Astrocyte (in vitro differentiated cells and primary cell): ENCODE data around the gene PPY. TPM values are rescaled to one million over a fixed set of nuclear protein-coding genes. Genes with fewer than 3 reads are reported as not detected.

Source experiments
- DNase-seq: peaks from one replicate; pipeline ENCODE4 v3.0.0-alpha.2; 2010; ENCODE audit warnings: low read depth
- FAIRE-seq: peaks from 2 replicates; lab custom pipeline; 2011; peaks lifted over from hg19 to GRCh38; lab: Jason Lieb, UNC
- H2AFZ ChIP-seq: 2 replicates; pipeline ENCODE4 v1.6.0; 2012; ENCODE audit warnings: low read depth, low read length, inconsistent platforms
- H3K27ac ChIP-seq: 2 replicates; pipeline ENCODE4 v1.5.1; 2011; ENCODE audit warnings: low read depth, low read length, inconsistent platforms
- H3K27me3 ChIP-seq: 2 replicates; pipeline ENCODE4 v1.6.0; 2011; ENCODE audit warnings: low read length, inconsistent platforms; ENCODE audit not compliant: insufficient read depth
- H3K36me3 ChIP-seq: 2 replicates; pipeline ENCODE4 v1.5.1; 2011; ENCODE audit warnings: low read length, inconsistent platforms; ENCODE audit not compliant: insufficient read depth
- H3K4me1 ChIP-seq: 2 replicates; pipeline ENCODE4 v1.5.1; 2011; ENCODE audit warnings: low read length, inconsistent platforms; ENCODE audit not compliant: insufficient read depth
- H3K4me2 ChIP-seq: 2 replicates; pipeline ENCODE4 v1.6.0; 2012; ENCODE audit warnings: low read length, inconsistent platforms
- H3K4me3 ChIP-seq: 2 replicates; pipeline ENCODE4 v1.5.1; 2011; ENCODE audit warnings: low read depth, mild to moderate bottlenecking, low read length, inconsistent platforms; ENCODE audit not compliant: insufficient read depth
- H3K79me2 ChIP-seq: 2 replicates; pipeline ENCODE4 v1.6.0; 2012; ENCODE audit warnings: mild to moderate bottlenecking, low read length, inconsistent platforms; ENCODE audit not compliant: insufficient read depth
- H3K9ac ChIP-seq: 2 replicates; pipeline ENCODE4 v1.6.0; 2012; ENCODE audit warnings: mild to moderate bottlenecking, low read length, inconsistent platforms
- H3K9me3 ChIP-seq: 2 replicates; pipeline ENCODE4 v1.5.1; 2012; ENCODE audit warnings: low read depth, mild to moderate bottlenecking, low read length, inconsistent platforms; ENCODE audit not compliant: insufficient read depth
- H4K20me1 ChIP-seq: 2 replicates; pipeline ENCODE4 v1.6.0; 2012; ENCODE audit warnings: low read length, inconsistent platforms; ENCODE audit not compliant: insufficient read depth
- H3K27ac Mint-ChIP-seq: one replicate; pipeline ENCODE4 v1.8.0; 2021; ENCODE audit warnings: mild to moderate bottlenecking, mixed read lengths; ENCODE audit not compliant: unreplicated experiment
- H3K27me3 Mint-ChIP-seq: one replicate; pipeline ENCODE4 v1.8.0; 2021; ENCODE audit warnings: low read depth, mixed read lengths; ENCODE audit not compliant: unreplicated experiment
- H3K36me3 Mint-ChIP-seq: one replicate; pipeline ENCODE4 v1.8.0; 2021; ENCODE audit warnings: low read depth, mixed read lengths; ENCODE audit not compliant: unreplicated experiment
- H3K4me1 Mint-ChIP-seq: one replicate; pipeline ENCODE4 v1.8.0; 2021; ENCODE audit warnings: low read depth, mixed read lengths; ENCODE audit not compliant: unreplicated experiment
- H3K4me3 Mint-ChIP-seq: one replicate; pipeline ENCODE4 v1.8.0; 2021; ENCODE audit warnings: mild to moderate bottlenecking, moderate library complexity, mixed read lengths; ENCODE audit not compliant: unreplicated experiment
- H3K9me3 Mint-ChIP-seq: one replicate; pipeline ENCODE4 v1.8.0; 2021; ENCODE audit warnings: mild to moderate bottlenecking, mixed read lengths; ENCODE audit not compliant: unreplicated experiment
- EZH2 ChIP-seq: IDR thresholded peaks from 2 replicates; pipeline ENCODE4 v1.6.1; 2012; ENCODE audit warnings: mild to moderate bottlenecking, low read length, inconsistent platforms; ENCODE audit not compliant: insufficient read depth
- total RNA-seq: library from RNA; stranded (reverse); gene quantifications from 2 replicates; pipeline ENCODE4 v1.2.1, GENCODE V29; 2021
- TF ChIP-seq, protein P1 (sequence below): IDR thresholded peaks from 2 replicates; pipeline ENCODE4 v1.5.1; 2011; ENCODE audit warnings: low read depth, mild to moderate bottlenecking, inconsistent platforms, low read length, moderate library complexity; ENCODE audit not compliant: insufficient read depth

Gene PPY
- total RNA-seq, 1 donor from 2014 or later: not detected

DNA sequence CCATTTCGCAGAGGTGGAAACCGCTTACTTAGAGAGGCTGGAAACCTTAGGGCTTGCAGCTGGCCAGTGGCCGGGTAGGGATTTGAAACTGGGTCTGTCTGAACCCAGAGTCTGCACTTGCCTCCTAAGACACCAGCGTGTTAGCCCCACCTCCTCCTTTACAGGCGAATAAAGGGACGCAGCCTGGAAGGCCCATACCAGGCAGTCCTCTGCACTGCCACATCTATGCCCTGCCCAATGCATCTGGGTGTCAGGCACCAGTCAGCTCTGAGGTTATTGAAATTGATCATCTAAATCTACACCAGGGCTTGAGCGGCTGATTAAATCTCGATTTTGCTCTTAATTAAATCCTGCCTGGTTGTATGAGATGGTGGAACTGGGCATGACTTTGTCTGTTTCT is 42.2 kb upstream of the PPY start:
- Mint-ChIP-seq H3K36me3 (no peaks in the 10 kb centered on the region), H3K9me3 (peaks cover 4% of the 10 kb centered on the region), H3K27ac (no peak overlapping the region), H3K4me3 (no peak overlapping the region), H3K4me1 (no peaks in the 10 kb centered on the region), H3K27me3 (peaks cover 66% of the 10 kb centered on the region)
- DNase-seq (no peak), FAIRE-seq (no peak)
- no peaks in the 10 kb centered on the region for H3K36me3 ChIP-seq
- H3K27ac ChIP-seq: no peak overlapping the region
- no peak overlapping the region for H2AFZ ChIP-seq
- TF ChIP-seq, protein P1, sequence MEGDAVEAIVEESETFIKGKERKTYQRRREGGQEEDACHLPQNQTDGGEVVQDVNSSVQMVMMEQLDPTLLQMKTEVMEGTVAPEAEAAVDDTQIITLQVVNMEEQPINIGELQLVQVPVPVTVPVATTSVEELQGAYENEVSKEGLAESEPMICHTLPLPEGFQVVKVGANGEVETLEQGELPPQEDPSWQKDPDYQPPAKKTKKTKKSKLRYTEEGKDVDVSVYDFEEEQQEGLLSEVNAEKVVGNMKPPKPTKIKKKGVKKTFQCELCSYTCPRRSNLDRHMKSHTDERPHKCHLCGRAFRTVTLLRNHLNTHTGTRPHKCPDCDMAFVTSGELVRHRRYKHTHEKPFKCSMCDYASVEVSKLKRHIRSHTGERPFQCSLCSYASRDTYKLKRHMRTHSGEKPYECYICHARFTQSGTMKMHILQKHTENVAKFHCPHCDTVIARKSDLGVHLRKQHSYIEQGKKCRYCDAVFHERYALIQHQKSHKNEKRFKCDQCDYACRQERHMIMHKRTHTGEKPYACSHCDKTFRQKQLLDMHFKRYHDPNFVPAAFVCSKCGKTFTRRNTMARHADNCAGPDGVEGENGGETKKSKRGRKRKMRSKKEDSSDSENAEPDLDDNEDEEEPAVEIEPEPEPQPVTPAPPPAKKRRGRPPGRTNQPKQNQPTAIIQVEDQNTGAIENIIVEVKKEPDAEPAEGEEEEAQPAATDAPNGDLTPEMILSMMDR: no peak
- H3K4me2 ChIP-seq: peak overlapping the region; percentile 83
- H3K4me3 ChIP-seq: peak overlapping the region; percentile 39
- no peaks in the 10 kb centered on the region for H3K79me2 ChIP-seq
- no peaks in the 10 kb centered on the region for H3K4me1 ChIP-seq
- no peak overlapping the region for H3K9ac ChIP-seq
- H3K27me3 ChIP-seq: peaks cover 53% of the 10 kb centered on the region
- no peaks in the 10 kb centered on the region for H3K9me3 ChIP-seq
- peaks cover 5% of the 10 kb centered on the region for H4K20me1 ChIP-seq

DNA sequence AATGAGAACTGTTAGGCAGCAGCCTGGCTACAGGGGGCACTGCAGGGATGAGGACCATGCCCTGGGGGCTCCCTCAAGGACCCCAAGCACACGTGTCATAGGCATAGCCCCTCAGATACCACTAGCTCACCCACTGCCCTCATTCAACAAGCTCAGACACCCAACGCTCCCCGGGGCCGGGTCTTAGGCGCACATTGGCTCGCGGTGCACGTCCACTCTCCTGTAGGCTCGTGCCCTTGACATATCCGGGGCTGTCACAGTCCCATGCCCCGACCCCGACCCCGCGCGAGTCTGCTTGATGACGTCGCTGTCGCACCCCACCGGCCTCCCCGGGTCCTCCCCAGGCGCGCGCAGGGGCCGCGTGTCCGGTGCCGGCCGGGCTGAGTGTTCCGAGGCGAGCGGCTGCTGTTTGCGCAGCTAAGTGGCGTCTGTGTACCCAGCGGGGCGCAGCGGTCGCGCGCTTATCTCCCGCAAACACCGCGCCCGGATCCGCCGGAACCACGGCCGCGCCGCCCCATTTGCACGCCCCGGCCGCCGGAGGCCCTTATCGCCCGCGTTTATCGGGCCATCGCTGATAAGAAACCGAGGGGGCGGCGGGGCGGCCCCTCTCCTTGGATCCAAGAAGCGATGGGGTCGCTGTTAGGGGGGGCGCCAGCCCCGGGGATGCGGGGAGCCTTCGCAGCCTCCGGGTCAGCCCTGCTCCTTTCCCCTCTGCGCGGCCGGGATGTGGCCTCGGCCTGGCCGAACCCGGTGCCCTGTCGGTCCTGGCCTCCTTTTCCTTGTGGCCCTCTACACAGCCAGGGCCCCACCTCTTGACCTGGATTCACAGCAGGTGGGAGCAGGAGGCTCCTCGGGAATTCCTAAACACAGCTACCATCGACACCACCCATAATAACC is 41.5 kb upstream of the PPY start:
- no peaks in the 10 kb centered on the region for H3K36me3 Mint-ChIP-seq
- TF ChIP-seq, protein P1: no peak
- TF ChIP-seq EZH2: peak; percentile 80
- H3K79me2 ChIP-seq: no peaks in the 10 kb centered on the region
- H3K36me3 ChIP-seq: no peaks in the 10 kb centered on the region
- H2AFZ ChIP-seq: peak overlapping the region; percentile 38
- H3K4me3 ChIP-seq: peak overlapping the region; percentile 39
- no peak overlapping the region for H3K27ac ChIP-seq
- H4K20me1 ChIP-seq: peaks cover 5% of the 10 kb centered on the region
- H3K4me1 ChIP-seq: no peaks in the 10 kb centered on the region
- DNase-seq (no peak), FAIRE-seq (no peak)
- H3K9me3 ChIP-seq: no peaks in the 10 kb centered on the region
- H3K9ac ChIP-seq: no peak overlapping the region
- peak overlapping the region; percentile 83 for H3K4me2 ChIP-seq
- H3K27me3 ChIP-seq: peaks cover 57% of the 10 kb centered on the region
- no peak overlapping the region for H3K4me3 Mint-ChIP-seq
- no peak overlapping the region for H3K27ac Mint-ChIP-seq
- H3K27me3 Mint-ChIP-seq: peaks cover 72% of the 10 kb centered on the region
- no peaks in the 10 kb centered on the region for H3K4me1 Mint-ChIP-seq
- peaks cover 4% of the 10 kb centered on the region for H3K9me3 Mint-ChIP-seq

DNA sequence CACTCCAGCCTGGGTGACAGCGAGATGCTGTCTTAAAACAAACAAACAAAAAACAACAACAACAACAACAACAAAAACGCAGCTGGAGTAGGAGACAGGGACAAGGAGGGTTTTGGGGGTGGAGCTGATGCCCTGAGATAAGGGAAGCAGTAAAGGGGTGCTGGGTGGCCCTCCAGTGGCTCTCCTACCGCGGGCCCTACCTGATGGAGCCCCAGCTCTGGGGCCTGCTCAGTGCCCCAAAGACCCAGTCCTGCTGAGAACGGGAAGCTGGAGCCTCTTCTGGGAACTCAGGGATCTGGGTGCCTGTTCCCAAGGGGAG is 40.9 kb upstream of the PPY start:
- Mint-ChIP-seq H3K27me3 (peaks cover 72% of the 10 kb centered on the region), H3K9me3 (peaks cover 4% of the 10 kb centered on the region), H3K4me3 (peak overlapping the region; percentile 45), H3K27ac (no peak overlapping the region), H3K36me3 (no peaks in the 10 kb centered on the region), H3K4me1 (no peaks in the 10 kb centered on the region)
- no peaks in the 10 kb centered on the region for H3K36me3 ChIP-seq
- H3K4me2 ChIP-seq: peak overlapping the region; percentile 83
- no peak for DNase-seq
- FAIRE-seq: no peak
- no peaks in the 10 kb centered on the region for H3K4me1 ChIP-seq
- H3K79me2 ChIP-seq: no peaks in the 10 kb centered on the region
- no peak for TF ChIP-seq EZH2
- TF ChIP-seq, protein P1: no peak
- no peak overlapping the region for H2AFZ ChIP-seq
- peaks cover 58% of the 10 kb centered on the region for H3K27me3 ChIP-seq
- H3K27ac ChIP-seq: no peak overlapping the region
- peaks cover 5% of the 10 kb centered on the region for H4K20me1 ChIP-seq
- H3K9me3 ChIP-seq: no peaks in the 10 kb centered on the region
- H3K9ac ChIP-seq: no peak overlapping the region
- H3K4me3 ChIP-seq: peak overlapping the region; percentile 39
